SK-N-SH treated with all-trans-retinoic acid at 6 μM for 48 hours (cell line): ENCODE results near the gene HOXD8.

Source experiments
- ATAC-seq: fragments of 200-7000 bp; cut with Tn5 transposase; 3 replicates; pipeline ENCODE4 v1.9.1; 2020; ENCODE audit warnings: mild to moderate bottlenecking, moderate library complexity
- ARNTL ChIP-seq: fragments of 450-650 bp; formaldehyde crosslinking; IDR thresholded peaks from 2 replicates; pipeline ENCODE4 v1.5.0; 2020; ENCODE audit warnings: low read depth, mild to moderate bottlenecking, moderate library complexity, borderline replicate concordance
- BACH2 ChIP-seq: fragments of 250-450 bp; sonication (Bioruptor Pico); IDR thresholded peaks from 2 replicates; pipeline ENCODE4 v1.9.0; 2021; ENCODE audit warnings: mild to moderate bottlenecking, borderline replicate concordance
- ESRRG ChIP-seq: fragments of 250-450 bp; sonication (Bioruptor Pico); IDR thresholded peaks from 2 replicates; pipeline ENCODE4 v1.6.1; 2021; ENCODE audit warnings: mild to moderate bottlenecking
- GLIS3 ChIP-seq: fragments of 250-450 bp; sonication (Bioruptor Pico); IDR thresholded peaks from 2 replicates; pipeline ENCODE4 v1.5.0; 2020; ENCODE audit warnings: mild to moderate bottlenecking, moderate library complexity
- ISL1 ChIP-seq: fragments of 250-450 bp; sonication (Bioruptor Pico); IDR thresholded peaks from 2 replicates; pipeline ENCODE4 v2.1.2; 2022; ENCODE audit warnings: mild to moderate bottlenecking, moderate library complexity
- OSR1 ChIP-seq: fragments of 250-450 bp; sonication (Bioruptor Pico); IDR thresholded peaks from 2 replicates; pipeline ENCODE4 v1.8.0; 2022; ENCODE audit warnings: moderate library complexity, mild to moderate bottlenecking, inconsistent platforms
- PPARA ChIP-seq: fragments of 250-450 bp; sonication (Bioruptor Pico); IDR thresholded peaks from 2 replicates; pipeline ENCODE4 v1.5.0; 2020; ENCODE audit warnings: mild to moderate bottlenecking, borderline replicate concordance
- SNAI2 ChIP-seq: fragments of 250-450 bp; sonication (Bioruptor Pico); IDR thresholded peaks from 2 replicates; pipeline ENCODE4 v1.5.0; 2020; ENCODE audit warnings: mild to moderate bottlenecking, moderate library complexity
- TCF4 ChIP-seq: fragments of 250-450 bp; sonication (Bioruptor Pico); IDR thresholded peaks from 2 replicates; pipeline ENCODE4 v1.8.0; 2021; ENCODE audit warnings: mild to moderate bottlenecking, moderate library complexity, borderline replicate concordance
- TSHZ2 ChIP-seq: fragments of 250-450 bp; sonication (Bioruptor Pico); IDR thresholded peaks from 2 replicates; pipeline ENCODE4 v1.5.0; 2020; ENCODE audit warnings: mild to moderate bottlenecking, moderate library complexity
- ZC3H10 ChIP-seq: fragments of 250-450 bp; sonication (Bioruptor Pico); IDR thresholded peaks from 2 replicates; pipeline ENCODE4 v1.5.1; 2021; ENCODE audit warnings: mild to moderate bottlenecking, moderate library complexity
- ZFP3 ChIP-seq: fragments of 250-450 bp; sonication (Bioruptor Pico); IDR thresholded peaks from 2 replicates; pipeline ENCODE4 v1.5.0; 2020; ENCODE audit warnings: mild to moderate bottlenecking, moderate library complexity
- ZNF565 ChIP-seq: fragments of 450-650 bp; formaldehyde crosslinking; conservative IDR thresholded peaks from 2 replicates; pipeline ENCODE4 v1.5.0; 2020; ENCODE audit warnings: low read depth, mild to moderate bottlenecking, moderate library complexity
- ZNF8 ChIP-seq: fragments of 450-650 bp; formaldehyde crosslinking; IDR thresholded peaks from 2 replicates; pipeline ENCODE4 v1.5.0; 2020; ENCODE audit warnings: mild to moderate bottlenecking, moderate library complexity
- TF ChIP-seq, protein P1 (sequence below): fragments of 250-450 bp; sonication (Bioruptor Pico); IDR thresholded peaks from 2 replicates; pipeline ENCODE4 v1.5.1; 2021; ENCODE audit warnings: mild to moderate bottlenecking, moderate library complexity
- TF ChIP-seq, protein P2 (sequence below): fragments of 250-450 bp; sonication (Bioruptor Pico); IDR thresholded peaks from 2 replicates; pipeline ENCODE4 v1.8.0; 2020; ENCODE audit warnings: mild to moderate bottlenecking, moderate library complexity, borderline replicate concordance
- TF ChIP-seq, protein P3 (sequence below): fragments of 250-450 bp; sonication (Bioruptor Pico); IDR thresholded peaks from 2 replicates; pipeline ENCODE4 v1.8.0; 2021; ENCODE audit warnings: low read depth, mild to moderate bottlenecking, moderate library complexity, borderline replicate concordance
- TF ChIP-seq, protein P4 (sequence below): fragments of 250-450 bp; sonication (Bioruptor Pico); IDR thresholded peaks from 2 replicates; pipeline ENCODE4 v1.5.1; 2020; ENCODE audit warnings: low read depth, mild to moderate bottlenecking, moderate library complexity

The HOXD8 gene

GRCh38 chr2:176112375-176113302 lies 16.9 kb upstream of the HOXD8 start:
- TF ChIP-seq ESRRG (CRISPR knock-in tag) (no peak), ISL1 (CRISPR knock-in tag) (no peak), PPARA (CRISPR knock-in tag) (no peak), TSHZ2 (CRISPR knock-in tag) (no peak), TCF4 (CRISPR knock-in tag) (no peak), OSR1 (CRISPR knock-in tag) (no peak), ARNTL (CRISPR knock-in tag) (no peak)
- TF ChIP-seq, protein P1, sequence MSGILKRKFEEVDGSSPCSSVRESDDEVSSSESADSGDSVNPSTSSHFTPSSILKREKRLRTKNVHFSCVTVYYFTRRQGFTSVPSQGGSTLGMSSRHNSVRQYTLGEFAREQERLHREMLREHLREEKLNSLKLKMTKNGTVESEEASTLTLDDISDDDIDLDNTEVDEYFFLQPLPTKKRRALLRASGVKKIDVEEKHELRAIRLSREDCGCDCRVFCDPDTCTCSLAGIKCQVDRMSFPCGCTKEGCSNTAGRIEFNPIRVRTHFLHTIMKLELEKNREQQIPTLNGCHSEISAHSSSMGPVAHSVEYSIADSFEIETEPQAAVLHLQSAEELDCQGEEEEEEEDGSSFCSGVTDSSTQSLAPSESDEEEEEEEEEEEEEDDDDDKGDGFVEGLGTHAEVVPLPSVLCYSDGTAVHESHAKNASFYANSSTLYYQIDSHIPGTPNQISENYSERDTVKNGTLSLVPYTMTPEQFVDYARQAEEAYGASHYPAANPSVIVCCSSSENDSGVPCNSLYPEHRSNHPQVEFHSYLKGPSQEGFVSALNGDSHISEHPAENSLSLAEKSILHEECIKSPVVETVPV (CRISPR knock-in tag): no peak
- TF ChIP-seq, protein P2, sequence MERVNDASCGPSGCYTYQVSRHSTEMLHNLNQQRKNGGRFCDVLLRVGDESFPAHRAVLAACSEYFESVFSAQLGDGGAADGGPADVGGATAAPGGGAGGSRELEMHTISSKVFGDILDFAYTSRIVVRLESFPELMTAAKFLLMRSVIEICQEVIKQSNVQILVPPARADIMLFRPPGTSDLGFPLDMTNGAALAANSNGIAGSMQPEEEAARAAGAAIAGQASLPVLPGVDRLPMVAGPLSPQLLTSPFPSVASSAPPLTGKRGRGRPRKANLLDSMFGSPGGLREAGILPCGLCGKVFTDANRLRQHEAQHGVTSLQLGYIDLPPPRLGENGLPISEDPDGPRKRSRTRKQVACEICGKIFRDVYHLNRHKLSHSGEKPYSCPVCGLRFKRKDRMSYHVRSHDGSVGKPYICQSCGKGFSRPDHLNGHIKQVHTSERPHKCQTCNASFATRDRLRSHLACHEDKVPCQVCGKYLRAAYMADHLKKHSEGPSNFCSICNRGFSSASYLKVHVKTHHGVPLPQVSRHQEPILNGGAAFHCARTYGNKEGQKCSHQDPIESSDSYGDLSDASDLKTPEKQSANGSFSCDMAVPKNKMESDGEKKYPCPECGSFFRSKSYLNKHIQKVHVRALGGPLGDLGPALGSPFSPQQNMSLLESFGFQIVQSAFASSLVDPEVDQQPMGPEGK (CRISPR knock-in tag): no peak
- TF ChIP-seq, protein P3, sequence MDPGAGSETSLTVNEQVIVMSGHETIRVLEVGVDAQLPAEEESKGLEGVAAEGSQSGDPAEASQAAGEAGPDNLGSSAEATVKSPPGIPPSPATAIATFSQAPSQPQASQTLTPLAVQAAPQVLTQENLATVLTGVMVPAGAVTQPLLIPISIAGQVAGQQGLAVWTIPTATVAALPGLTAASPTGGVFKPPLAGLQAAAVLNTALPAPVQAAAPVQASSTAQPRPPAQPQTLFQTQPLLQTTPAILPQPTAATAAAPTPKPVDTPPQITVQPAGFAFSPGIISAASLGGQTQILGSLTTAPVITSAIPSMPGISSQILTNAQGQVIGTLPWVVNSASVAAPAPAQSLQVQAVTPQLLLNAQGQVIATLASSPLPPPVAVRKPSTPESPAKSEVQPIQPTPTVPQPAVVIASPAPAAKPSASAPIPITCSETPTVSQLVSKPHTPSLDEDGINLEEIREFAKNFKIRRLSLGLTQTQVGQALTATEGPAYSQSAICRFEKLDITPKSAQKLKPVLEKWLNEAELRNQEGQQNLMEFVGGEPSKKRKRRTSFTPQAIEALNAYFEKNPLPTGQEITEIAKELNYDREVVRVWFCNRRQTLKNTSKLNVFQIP (CRISPR knock-in tag): no peak
- no peak for ATAC-seq

DNA sequence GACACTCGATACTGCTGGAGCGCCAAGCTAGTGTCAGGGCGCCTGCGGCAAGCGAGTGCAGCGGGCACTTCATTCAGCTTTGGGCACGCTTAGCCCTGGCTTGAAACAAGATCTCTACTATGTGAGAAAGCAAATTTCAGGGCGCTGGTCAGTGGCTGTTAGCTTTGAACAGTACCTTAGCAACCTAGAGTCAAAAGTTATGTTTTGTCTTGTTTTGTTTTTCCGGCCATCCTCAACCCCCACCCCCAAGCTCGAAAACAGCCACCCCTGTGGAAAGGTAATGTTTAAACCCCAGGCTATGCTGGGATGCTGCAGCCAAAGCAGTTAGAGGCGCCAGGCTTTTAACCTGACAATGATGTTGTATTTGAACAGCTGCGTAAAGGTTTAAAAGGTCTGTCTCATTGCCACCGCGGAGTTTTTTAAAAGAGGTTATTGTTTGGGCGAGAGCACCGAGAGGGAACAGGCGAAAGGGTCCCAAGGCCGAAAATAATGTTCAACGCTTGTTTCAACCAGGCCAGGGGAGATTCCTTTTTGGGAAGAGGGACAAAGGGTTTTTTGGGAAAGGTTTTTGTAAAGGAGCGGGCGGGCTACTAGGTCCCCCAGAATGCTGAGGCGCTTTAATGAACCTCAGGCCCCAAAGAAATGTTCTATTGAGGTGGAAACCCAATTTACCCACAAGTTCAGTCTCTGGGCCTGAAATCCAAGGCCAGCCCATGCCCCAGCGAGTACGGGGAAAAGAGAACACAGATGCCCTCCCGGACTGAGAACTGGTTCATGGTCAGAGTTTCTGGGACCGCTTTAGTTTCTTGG lies 15.2 kb upstream of the HOXD8 start:
- TF ChIP-seq SNAI2: no peak
- TF ChIP-seq ZC3H10 (CRISPR knock-in tag): no peak
- no peak for TF ChIP-seq GLIS3 (CRISPR knock-in tag)
- no peak for TF ChIP-seq ZNF8 (CRISPR knock-in tag)
- TF ChIP-seq, protein P1 (CRISPR knock-in tag): no peak
- TF ChIP-seq ZFP3 (CRISPR knock-in tag): no peak
- TF ChIP-seq BACH2 (CRISPR knock-in tag): no peak
- TF ChIP-seq PPARA (CRISPR knock-in tag): no peak
- TF ChIP-seq, protein P4, sequence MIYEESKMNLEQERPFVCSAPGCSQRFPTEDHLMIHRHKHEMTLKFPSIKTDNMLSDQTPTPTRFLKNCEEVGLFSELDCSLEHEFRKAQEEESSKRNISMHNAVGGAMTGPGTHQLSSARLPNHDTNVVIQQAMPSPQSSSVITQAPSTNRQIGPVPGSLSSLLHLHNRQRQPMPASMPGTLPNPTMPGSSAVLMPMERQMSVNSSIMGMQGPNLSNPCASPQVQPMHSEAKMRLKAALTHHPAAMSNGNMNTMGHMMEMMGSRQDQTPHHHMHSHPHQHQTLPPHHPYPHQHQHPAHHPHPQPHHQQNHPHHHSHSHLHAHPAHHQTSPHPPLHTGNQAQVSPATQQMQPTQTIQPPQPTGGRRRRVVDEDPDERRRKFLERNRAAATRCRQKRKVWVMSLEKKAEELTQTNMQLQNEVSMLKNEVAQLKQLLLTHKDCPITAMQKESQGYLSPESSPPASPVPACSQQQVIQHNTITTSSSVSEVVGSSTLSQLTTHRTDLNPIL (CRISPR knock-in tag): no peak
- TF ChIP-seq ESRRG (CRISPR knock-in tag): no peak
- no peak for TF ChIP-seq ZNF565 (CRISPR knock-in tag)
- TF ChIP-seq, all 23 proteins: peak for 0
- ATAC-seq: no peak
